ENCODE results near the gene DISP2. TPM values are rescaled to one million over a fixed set of nuclear protein-coding genes. Genes with fewer than 3 reads are reported as not detected.

Gene DISP2
- total and polyA plus RNA-seq, 4 donors, result under 0.01 to 0.23 (median under 0.01) TPM; not detected in 1

DNA sequence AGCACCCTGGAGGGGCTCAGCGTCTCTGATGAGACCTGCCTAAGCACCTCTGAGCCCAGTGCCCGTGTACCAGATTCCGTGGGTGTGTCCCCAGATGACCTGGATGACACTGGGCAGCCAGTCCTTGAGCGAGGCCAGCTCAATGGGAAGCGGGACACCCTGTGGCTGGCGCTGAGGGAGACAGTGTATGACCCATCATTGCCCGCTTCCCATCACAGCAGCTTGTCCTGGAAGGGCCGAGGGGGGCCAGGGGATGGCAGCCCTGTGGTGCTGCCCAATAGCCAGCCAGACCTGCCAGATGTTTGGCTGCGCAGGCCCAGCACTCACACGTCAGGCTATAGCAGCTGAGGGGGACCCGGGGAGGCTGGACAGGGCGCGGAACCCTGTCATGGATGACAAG, 12.0 kb downstream of the DISP2 start:
- WGBS, result 88% methylated on average over 13 of the region's 13 CpGs
- H3K27ac ChIP-seq (ENCODE audit: low read depth in 1 of 2, low read length in 2 of 2), result no peak overlapping the region
- H3K4me1 ChIP-seq (ENCODE audit: control insufficient read depth in 4 of 4, insufficient read depth in 4 of 4, low read length in 3 of 4), result peaks cover 6 to 24% (median 13%) of the 10 kb centered on the region in 4 donors
- no peaks in the 10 kb centered on the region for H3K9me3 ChIP-seq (ENCODE audit: control insufficient read depth in 4 of 4, low read length in 3 of 4)
- no peaks in the 10 kb centered on the region for H3K27me3 ChIP-seq (ENCODE audit: control insufficient read depth in 4 of 4, insufficient read depth in 4 of 4, low read length in 3 of 4)
- TF ChIP-seq, protein P1, sequence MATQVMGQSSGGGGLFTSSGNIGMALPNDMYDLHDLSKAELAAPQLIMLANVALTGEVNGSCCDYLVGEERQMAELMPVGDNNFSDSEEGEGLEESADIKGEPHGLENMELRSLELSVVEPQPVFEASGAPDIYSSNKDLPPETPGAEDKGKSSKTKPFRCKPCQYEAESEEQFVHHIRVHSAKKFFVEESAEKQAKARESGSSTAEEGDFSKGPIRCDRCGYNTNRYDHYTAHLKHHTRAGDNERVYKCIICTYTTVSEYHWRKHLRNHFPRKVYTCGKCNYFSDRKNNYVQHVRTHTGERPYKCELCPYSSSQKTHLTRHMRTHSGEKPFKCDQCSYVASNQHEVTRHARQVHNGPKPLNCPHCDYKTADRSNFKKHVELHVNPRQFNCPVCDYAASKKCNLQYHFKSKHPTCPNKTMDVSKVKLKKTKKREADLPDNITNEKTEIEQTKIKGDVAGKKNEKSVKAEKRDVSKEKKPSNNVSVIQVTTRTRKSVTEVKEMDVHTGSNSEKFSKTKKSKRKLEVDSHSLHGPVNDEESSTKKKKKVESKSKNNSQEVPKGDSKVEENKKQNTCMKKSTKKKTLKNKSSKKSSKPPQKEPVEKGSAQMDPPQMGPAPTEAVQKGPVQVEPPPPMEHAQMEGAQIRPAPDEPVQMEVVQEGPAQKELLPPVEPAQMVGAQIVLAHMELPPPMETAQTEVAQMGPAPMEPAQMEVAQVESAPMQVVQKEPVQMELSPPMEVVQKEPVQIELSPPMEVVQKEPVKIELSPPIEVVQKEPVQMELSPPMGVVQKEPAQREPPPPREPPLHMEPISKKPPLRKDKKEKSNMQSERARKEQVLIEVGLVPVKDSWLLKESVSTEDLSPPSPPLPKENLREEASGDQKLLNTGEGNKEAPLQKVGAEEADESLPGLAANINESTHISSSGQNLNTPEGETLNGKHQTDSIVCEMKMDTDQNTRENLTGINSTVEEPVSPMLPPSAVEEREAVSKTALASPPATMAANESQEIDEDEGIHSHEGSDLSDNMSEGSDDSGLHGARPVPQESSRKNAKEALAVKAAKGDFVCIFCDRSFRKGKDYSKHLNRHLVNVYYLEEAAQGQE (IDR thresholded peaks at IDR 0.05), result no peak
- TF ChIP-seq HNF4G (IDR thresholded peaks at IDR 0.05) (no peak), NR2F2 (IDR thresholded peaks at IDR 0.05) (no peak), EGR1 (IDR thresholded peaks at IDR 0.05; ENCODE audit: low read depth in 2 of 2) (no peak), RAD21 (IDR thresholded peaks at IDR 0.05) (no peak), TAF1 (conservative IDR thresholded peaks at IDR 0.05) (no peak), JUND (IDR thresholded peaks at IDR 0.05) (no peak)
- TF ChIP-seq, protein P2, sequence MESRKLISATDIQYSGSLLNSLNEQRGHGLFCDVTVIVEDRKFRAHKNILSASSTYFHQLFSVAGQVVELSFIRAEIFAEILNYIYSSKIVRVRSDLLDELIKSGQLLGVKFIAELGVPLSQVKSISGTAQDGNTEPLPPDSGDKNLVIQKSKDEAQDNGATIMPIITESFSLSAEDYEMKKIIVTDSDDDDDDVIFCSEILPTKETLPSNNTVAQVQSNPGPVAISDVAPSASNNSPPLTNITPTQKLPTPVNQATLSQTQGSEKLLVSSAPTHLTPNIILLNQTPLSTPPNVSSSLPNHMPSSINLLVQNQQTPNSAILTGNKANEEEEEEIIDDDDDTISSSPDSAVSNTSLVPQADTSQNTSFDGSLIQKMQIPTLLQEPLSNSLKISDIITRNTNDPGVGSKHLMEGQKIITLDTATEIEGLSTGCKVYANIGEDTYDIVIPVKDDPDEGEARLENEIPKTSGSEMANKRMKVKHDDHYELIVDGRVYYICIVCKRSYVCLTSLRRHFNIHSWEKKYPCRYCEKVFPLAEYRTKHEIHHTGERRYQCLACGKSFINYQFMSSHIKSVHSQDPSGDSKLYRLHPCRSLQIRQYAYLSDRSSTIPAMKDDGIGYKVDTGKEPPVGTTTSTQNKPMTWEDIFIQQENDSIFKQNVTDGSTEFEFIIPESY (IDR thresholded peaks at IDR 0.05), result no peak
- TF ChIP-seq, protein P3, sequence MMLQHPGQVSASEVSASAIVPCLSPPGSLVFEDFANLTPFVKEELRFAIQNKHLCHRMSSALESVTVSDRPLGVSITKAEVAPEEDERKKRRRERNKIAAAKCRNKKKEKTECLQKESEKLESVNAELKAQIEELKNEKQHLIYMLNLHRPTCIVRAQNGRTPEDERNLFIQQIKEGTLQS (IDR thresholded peaks at IDR 0.05), result no peak
- DNase-seq (ENCODE audit: low spot score), result no peak
- H3K4me3 ChIP-seq (ENCODE audit: low read depth in 1 of 3, low read length in 3 of 3), result no peak overlapping the region
- H3K9ac ChIP-seq (ENCODE audit: low read depth in 1 of 2, low read length in 2 of 2), result no peak overlapping the region
- H3K36me3 ChIP-seq (ENCODE audit: control insufficient read depth in 4 of 4, insufficient read depth in 3 of 4, low read depth in 1 of 4, low read length in 3 of 4), result no peaks in the 10 kb centered on the region

DNA sequence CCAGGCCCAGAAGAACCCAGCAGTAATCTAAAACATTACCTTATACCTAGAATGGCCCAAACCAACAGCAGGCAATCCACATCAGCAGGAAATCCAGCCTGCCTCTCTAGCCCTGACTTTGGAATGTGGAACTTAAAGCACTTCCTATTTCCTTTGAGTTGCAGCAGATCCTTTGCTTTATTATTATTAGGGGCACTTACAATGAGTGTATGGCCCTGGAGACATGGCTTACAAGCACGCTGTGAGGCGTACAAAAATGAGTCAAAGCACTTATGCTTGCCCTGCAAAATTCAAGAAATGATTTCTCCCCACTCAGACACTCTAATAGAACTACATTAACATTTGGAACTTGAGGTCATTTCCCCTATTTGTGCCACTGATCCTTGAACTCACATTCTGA, 15.0 kb downstream of the DISP2 start:
- Histone ChIP-seq H3K9ac (ENCODE audit: low read depth in 1 of 2, low read length in 2 of 2) (no peak overlapping the region), H3K9me3 (ENCODE audit: control insufficient read depth in 4 of 4, low read length in 3 of 4) (no peaks in the 10 kb centered on the region), H3K27ac (ENCODE audit: low read depth in 1 of 2, low read length in 2 of 2) (no peak overlapping the region), H3K4me1 (ENCODE audit: control insufficient read depth in 4 of 4, insufficient read depth in 4 of 4, low read length in 3 of 4) (peaks cover 0 to 4% (median 2%) of the 10 kb centered on the region in 4 donors), H3K36me3 (ENCODE audit: control insufficient read depth in 4 of 4, insufficient read depth in 3 of 4, low read depth in 1 of 4, low read length in 3 of 4) (no peaks in the 10 kb centered on the region), H3K27me3 (ENCODE audit: control insufficient read depth in 4 of 4, insufficient read depth in 4 of 4, low read length in 3 of 4) (no peaks in the 10 kb centered on the region), H3K4me3 (ENCODE audit: low read depth in 1 of 3, low read length in 3 of 3) (no peak overlapping the region)
- TF ChIP-seq, protein P4, sequence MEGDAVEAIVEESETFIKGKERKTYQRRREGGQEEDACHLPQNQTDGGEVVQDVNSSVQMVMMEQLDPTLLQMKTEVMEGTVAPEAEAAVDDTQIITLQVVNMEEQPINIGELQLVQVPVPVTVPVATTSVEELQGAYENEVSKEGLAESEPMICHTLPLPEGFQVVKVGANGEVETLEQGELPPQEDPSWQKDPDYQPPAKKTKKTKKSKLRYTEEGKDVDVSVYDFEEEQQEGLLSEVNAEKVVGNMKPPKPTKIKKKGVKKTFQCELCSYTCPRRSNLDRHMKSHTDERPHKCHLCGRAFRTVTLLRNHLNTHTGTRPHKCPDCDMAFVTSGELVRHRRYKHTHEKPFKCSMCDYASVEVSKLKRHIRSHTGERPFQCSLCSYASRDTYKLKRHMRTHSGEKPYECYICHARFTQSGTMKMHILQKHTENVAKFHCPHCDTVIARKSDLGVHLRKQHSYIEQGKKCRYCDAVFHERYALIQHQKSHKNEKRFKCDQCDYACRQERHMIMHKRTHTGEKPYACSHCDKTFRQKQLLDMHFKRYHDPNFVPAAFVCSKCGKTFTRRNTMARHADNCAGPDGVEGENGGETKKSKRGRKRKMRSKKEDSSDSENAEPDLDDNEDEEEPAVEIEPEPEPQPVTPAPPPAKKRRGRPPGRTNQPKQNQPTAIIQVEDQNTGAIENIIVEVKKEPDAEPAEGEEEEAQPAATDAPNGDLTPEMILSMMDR (IDR thresholded peaks at IDR 0.05; ENCODE audit: low read depth, low read length, missing input control), result no peak
- no peak for TF ChIP-seq SP1 (IDR thresholded peaks at IDR 0.05)
- TF ChIP-seq RXRA (IDR thresholded peaks at IDR 0.05), result no peak
- no peak for TF ChIP-seq NR2F2 (IDR thresholded peaks at IDR 0.05)
- TF ChIP-seq, protein P5, sequence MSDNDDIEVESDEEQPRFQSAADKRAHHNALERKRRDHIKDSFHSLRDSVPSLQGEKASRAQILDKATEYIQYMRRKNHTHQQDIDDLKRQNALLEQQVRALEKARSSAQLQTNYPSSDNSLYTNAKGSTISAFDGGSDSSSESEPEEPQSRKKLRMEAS (IDR thresholded peaks at IDR 0.05), result no peak
- DNase-seq (ENCODE audit: low spot score), result no peak
- 44% methylated on average over 2 of the region's 2 CpGs for WGBS

Measured in liver (tissue), 9 donors.